B cell (primary cell): ENCODE data around the gene DENND2A. TPM values are rescaled to one million over a fixed set of nuclear protein-coding genes. Genes with fewer than 3 reads are reported as not detected.

Experiments used
- ATAC-seq: fragments of 200-7000 bp; cut with Tn5 transposase; one replicate; pipeline ENCODE4 v1.10.0; 2021; ENCODE audit warnings: low read depth, mild to moderate bottlenecking, moderate number of reproducible peaks, moderate library complexity
- CTCF ChIA-PET: fragments of 350-600 bp; sonication (Branson Sonifier 250); formaldehyde crosslinking; loops from one replicate; lab custom pipeline; 2021; ENCODE audit warnings: antibody characterized with exemption, inconsistent platforms; lab: Charles Lee
- POLR2A ChIA-PET: fragments of 350-600 bp; sonication (Branson Sonifier 250); formaldehyde crosslinking; loops from one replicate; lab custom pipeline; 2021; ENCODE audit warnings: antibody characterized with exemption; lab: Charles Lee
- DNase-seq: peaks from one replicate; pipeline ENCODE4 v3.0.0; 2013
- H2AFZ ChIP-seq: 2 replicates; pipeline ENCODE4 v1.6.1; 2012; ENCODE audit warnings: mild to moderate bottlenecking, low read depth, low read length; ENCODE audit not compliant: insufficient read depth, poor library complexity, severe bottlenecking
- H3K27ac ChIP-seq, 2 donors: 1 replicate in 1 of 2; 2 replicates in 1 of 2; pipeline ENCODE4 v1.5.1; 2012 to 2013; ENCODE audit warnings: low read length in 2 of 2, mild to moderate bottlenecking in 2 of 2, moderate library complexity in 1 of 2
- H3K27me3 ChIP-seq, 4 experiments: fragments of 200-600 bp in 1 of 4; sonication (generic) in 1 of 4; replicated peaks in 1 of 4; 1 replicate in 2 of 4; 2 replicates in 2 of 4; pipeline versions ENCODE4 v1.6.1 to v1.7.0; 2013 to 2016; ENCODE audit warnings: low read length in 3 of 4, mild to moderate bottlenecking in 2 of 4, mixed read lengths in 1 of 4, moderate library complexity in 1 of 4; ENCODE audit not compliant: insufficient read depth in 4 of 4, control insufficient read depth in 3 of 4; ENCODE audit errors: control extremely low read depth in 1 of 4
- H3K36me3 ChIP-seq, 2 experiments: replicated peaks in 1 of 2; 1 replicate in 1 of 2; 2 replicates in 1 of 2; pipeline versions ENCODE4 v1.6.1 to v1.7.1; 2013; ENCODE audit warnings: low read length in 1 of 2; ENCODE audit not compliant: insufficient read depth in 2 of 2, control insufficient read depth in 1 of 2; ENCODE audit errors: control extremely low read depth in 1 of 2, extremely low read depth in 1 of 2
- H3K4me1 ChIP-seq, 2 donors: fragments of 200-600 bp in 1 of 2; sonication (generic) in 1 of 2; 1 replicate in 1 of 2; 2 replicates in 1 of 2; pipeline versions ENCODE4 v1.5.1 to v1.6.1; 2013 to 2017; ENCODE audit warnings: low read length in 2 of 2; ENCODE audit not compliant: control insufficient read depth in 2 of 2, insufficient read depth in 2 of 2
- H3K4me2 ChIP-seq: replicated peaks from 2 replicates; pipeline ENCODE3; 2012; ENCODE audit warnings: mild to moderate bottlenecking, low read depth, low read length; ENCODE audit not compliant: poor library complexity, severe bottlenecking
- H3K4me3 ChIP-seq, 5 experiments: fragments of 200-600 bp in 1 of 5; sonication (generic) in 1 of 5; 1 replicate in 3 of 5; 2 replicates in 2 of 5; pipeline versions ENCODE4 v1.5.1 to v1.7.0; 2011 to 2016; ENCODE audit warnings: low read length in 4 of 5, mild to moderate bottlenecking in 4 of 5, low read depth in 2 of 5, control low read depth in 1 of 5, moderate library complexity in 1 of 5; ENCODE audit not compliant: insufficient read depth in 1 of 5; ENCODE audit errors: control extremely low read depth in 1 of 5, extremely low read depth in 1 of 5
- H3K79me2 ChIP-seq: fragments of 200-600 bp; sonication (generic); one replicate; pipeline ENCODE4 v1.6.0; 2016; ENCODE audit warnings: low read length; ENCODE audit not compliant: control insufficient read depth, insufficient read depth
- H3K9ac ChIP-seq: fragments of 200-600 bp; sonication (generic); 2 replicates; pipeline ENCODE4 v1.6.1; 2017; ENCODE audit warnings: mild to moderate bottlenecking, low read length, moderate library complexity
- H3K9me3 ChIP-seq, 3 donors: one replicate each; pipeline versions ENCODE4 v1.6.1 to v1.7.1; 2013; ENCODE audit warnings: low read length in 2 of 3; ENCODE audit not compliant: control insufficient read depth in 2 of 3, insufficient read depth in 1 of 3; ENCODE audit errors: control extremely low read depth in 1 of 3
- H4K20me1 ChIP-seq: 2 replicates; pipeline ENCODE4 v1.6.0; 2012; ENCODE audit warnings: mild to moderate bottlenecking, low read length; ENCODE audit not compliant: insufficient read depth, control insufficient read depth, poor library complexity, severe bottlenecking
- H3K27ac Mint-ChIP-seq: one replicate; pipeline ENCODE4 v1.8.0; 2021; ENCODE audit warnings: mixed read lengths
- H3K27me3 Mint-ChIP-seq: one replicate; pipeline ENCODE4 v1.8.0; 2021; ENCODE audit warnings: mixed read lengths
- H3K4me1 Mint-ChIP-seq: one replicate; pipeline ENCODE4 v1.8.0; 2021; ENCODE audit warnings: mixed read lengths
- H3K4me3 Mint-ChIP-seq: one replicate; pipeline ENCODE4 v1.8.0; 2021; ENCODE audit warnings: mixed read lengths
- H3K9me3 Mint-ChIP-seq: one replicate; pipeline ENCODE4 v1.8.0; 2022; ENCODE audit warnings: mixed read lengths; ENCODE audit not compliant: insufficient read depth
- EZH2 ChIP-seq: IDR thresholded peaks from 2 replicates; pipeline ENCODE4 v1.6.1; 2012; ENCODE audit warnings: borderline replicate concordance, low read depth, mild to moderate bottlenecking, moderate library complexity, low read length; ENCODE audit not compliant: insufficient read depth, poor library complexity, severe bottlenecking
- WGBS: methylation state at CpG from one replicate; pipeline ENCODE4 v1.1.5; 2013; ENCODE audit warnings: missing lambda C conversion rate; ENCODE audit not compliant: insufficient coverage; 5-methylcytosine and 5-hydroxymethylcytosine counted together
- intact Hi-C: fragments of 100-400 bp; cut with micrococcal nuclease; formaldehyde crosslinking; loops from one replicate; pipeline ENCODE4 v1.10.0; 2022
- polyA plus RNA-seq: library from polyadenylated mRNA; depleted of rRNA; stranded (reverse); fragments of >200 nt; gene quantifications from 2 replicates; pipeline ENCODE4 v1.2.3, GENCODE V29; 2012
- total RNA-seq, 2 donors: library from RNA; stranded (reverse); fragments of 120-200 nt in 1 of 2; gene quantifications; 1 replicate in 1 of 2; 2 replicates in 1 of 2; pipeline versions ENCODE4 v1.2.3 to v1.2.4, GENCODE V29; 2013 to 2022
- TF ChIP-seq, protein P1 (sequence below): fragments of 200-600 bp; IDR thresholded peaks from one replicate; pipeline ENCODE4 v1.8.0; 2022; ENCODE audit warnings: antibody characterized with exemption, mild to moderate bottlenecking

The DENND2A gene
- total and polyA plus RNA-seq, 2 donors (not counting 1 experiment from before 2014, with no cell fraction given): 0.31 TPM; not detected in 1

DNA sequence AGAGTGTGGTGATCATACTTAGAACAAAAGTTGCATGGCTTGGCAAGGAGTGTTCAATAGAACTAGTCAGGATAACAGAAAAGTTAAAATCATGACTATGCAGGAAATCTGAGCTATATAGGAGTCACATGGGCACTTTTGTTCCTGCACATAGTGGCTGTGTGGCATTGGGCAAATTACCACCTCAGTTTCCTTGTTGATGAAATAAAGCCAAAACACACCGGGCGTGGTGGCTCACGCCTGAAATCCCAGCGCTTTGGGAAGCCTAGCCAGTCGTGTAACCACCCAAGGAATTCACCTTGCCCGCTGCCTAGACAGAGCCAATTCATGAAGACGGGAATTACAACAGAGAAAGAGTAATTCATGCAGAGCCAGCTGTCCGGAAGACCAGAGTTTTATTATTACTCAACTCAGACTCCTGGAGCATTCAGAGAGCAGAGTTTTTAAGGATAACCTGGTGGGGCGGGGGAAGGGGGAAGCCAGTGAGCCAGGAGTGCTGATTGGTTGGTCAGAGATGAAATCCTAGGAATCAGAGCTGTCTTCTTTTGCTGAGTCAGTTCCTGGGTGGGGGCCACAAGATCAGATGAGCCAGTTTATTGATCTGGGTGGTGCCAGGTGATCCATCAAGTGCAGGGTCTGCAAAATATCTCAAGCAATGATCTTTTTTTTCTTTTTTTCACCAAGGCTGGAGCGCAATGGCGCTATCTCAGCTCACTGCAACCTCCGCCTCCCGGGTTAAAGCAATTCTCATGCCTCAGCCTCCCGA is 154.9 kb downstream of the DENND2A start:
- no peaks in the 10 kb centered on the region for H3K9me3 ChIP-seq
- H2AFZ ChIP-seq: no peak overlapping the region
- TF ChIP-seq, protein P1, sequence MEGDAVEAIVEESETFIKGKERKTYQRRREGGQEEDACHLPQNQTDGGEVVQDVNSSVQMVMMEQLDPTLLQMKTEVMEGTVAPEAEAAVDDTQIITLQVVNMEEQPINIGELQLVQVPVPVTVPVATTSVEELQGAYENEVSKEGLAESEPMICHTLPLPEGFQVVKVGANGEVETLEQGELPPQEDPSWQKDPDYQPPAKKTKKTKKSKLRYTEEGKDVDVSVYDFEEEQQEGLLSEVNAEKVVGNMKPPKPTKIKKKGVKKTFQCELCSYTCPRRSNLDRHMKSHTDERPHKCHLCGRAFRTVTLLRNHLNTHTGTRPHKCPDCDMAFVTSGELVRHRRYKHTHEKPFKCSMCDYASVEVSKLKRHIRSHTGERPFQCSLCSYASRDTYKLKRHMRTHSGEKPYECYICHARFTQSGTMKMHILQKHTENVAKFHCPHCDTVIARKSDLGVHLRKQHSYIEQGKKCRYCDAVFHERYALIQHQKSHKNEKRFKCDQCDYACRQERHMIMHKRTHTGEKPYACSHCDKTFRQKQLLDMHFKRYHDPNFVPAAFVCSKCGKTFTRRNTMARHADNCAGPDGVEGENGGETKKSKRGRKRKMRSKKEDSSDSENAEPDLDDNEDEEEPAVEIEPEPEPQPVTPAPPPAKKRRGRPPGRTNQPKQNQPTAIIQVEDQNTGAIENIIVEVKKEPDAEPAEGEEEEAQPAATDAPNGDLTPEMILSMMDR: no peak
- no peak for TF ChIP-seq EZH2
- ChIA-PET CTCF (interaction anchor here (1.0 kb wide), 1 partner anchor 9 kb away, joined by 7 read pairs; no protein-coding TSS in a partner anchor), POLR2A (no interaction called here)
- no peaks in the 10 kb centered on the region for H3K36me3 ChIP-seq
- H3K27me3 ChIP-seq: no peaks in the 10 kb centered on the region
- DNase-seq (no peak), ATAC-seq (no peak)
- Mint-ChIP-seq H3K9me3 (no peaks in the 10 kb centered on the region), H3K4me3 (no peak overlapping the region), H3K27me3 (peaks cover 2% of the 10 kb centered on the region), H3K27ac (no peak overlapping the region), H3K4me1 (no peaks in the 10 kb centered on the region)
- intact Hi-C loops: no loop called here
- H3K4me2 ChIP-seq: no peak overlapping the region
- no peaks in the 10 kb centered on the region for H3K79me2 ChIP-seq
- no peaks in the 10 kb centered on the region for H4K20me1 ChIP-seq
- no peak overlapping the region for H3K9ac ChIP-seq
- no peak overlapping the region for H3K27ac ChIP-seq
- no peak overlapping the region for H3K4me3 ChIP-seq
- WGBS: 84% methylated on average over 13 of the region's 14 CpGs
- H3K4me1 ChIP-seq: no peaks in the 10 kb centered on the region

- H3K9ac ChIP-seq: no peak overlapping the region
- POLR2A ChIA-PET: no interaction called here
- CTCF ChIA-PET: no interaction called here
Observed at GRCh38 chr7:140484951-140485499, 155.6 kb downstream of the DENND2A start.

More at GRCh38 chr7:140484951-140485499, 155.6 kb downstream of the DENND2A start:
- intact Hi-C loops: no loop called here
- DNase-seq (no peak), ATAC-seq (no peak)
- Histone ChIP-seq H3K36me3 (no peaks in the 10 kb centered on the region), H2AFZ (no peak overlapping the region), H3K4me1 (no peaks in the 10 kb centered on the region), H3K79me2 (no peaks in the 10 kb centered on the region), H3K4me3 (no peak overlapping the region), H3K27me3 (no peaks in the 10 kb centered on the region), H4K20me1 (no peaks in the 10 kb centered on the region), H3K27ac (no peak overlapping the region), H3K9me3 (no peaks in the 10 kb centered on the region), H3K4me2 (no peak overlapping the region)
- H3K4me3 Mint-ChIP-seq: no peak overlapping the region
- no peak for TF ChIP-seq EZH2
- TF ChIP-seq, protein P1: no peak
- no peaks in the 10 kb centered on the region for H3K4me1 Mint-ChIP-seq
- H3K27ac Mint-ChIP-seq: no peak overlapping the region
- no peaks in the 10 kb centered on the region for H3K9me3 Mint-ChIP-seq
- WGBS: 40% methylated on average over 1 of the region's 5 CpGs
- peaks cover 2% of the 10 kb centered on the region for H3K27me3 Mint-ChIP-seq
